HK-2 (cell line): Measurements from ENCODE around the gene TICRR.

Experiments used
- DNase-seq: peaks from one replicate; pipeline ENCODE4 v3.0.0-alpha.2; 2018; ENCODE audit not compliant: unreplicated experiment

Gene TICRR

GRCh38 chr15:89628806-89629715, 53.8 kb downstream of the TICRR start:
- no peak for DNase-seq

- DNase-seq: no peak
Measured at GRCh38 chr15:89629829-89630228, 54.6 kb downstream of the TICRR start.

GRCh38 chr15:89630260-89630659, 55.0 kb downstream of the TICRR start:
- no peak for DNase-seq

- no peak for DNase-seq
Measured at GRCh38 chr15:89630974-89631901, 56.0 kb downstream of the TICRR start.

GRCh38 chr15:89631902-89632264, 56.6 kb downstream of the TICRR start:
- no peak for DNase-seq

GRCh38 chr15:89632563-89633430, 57.5 kb downstream of the TICRR start:
- no peak for DNase-seq

GRCh38 chr15:89633585-89633984, 58.3 kb downstream of the TICRR start:
- DNase-seq: no peak

GRCh38 chr15:89640245-89640644, 65.0 kb downstream of the TICRR start:
- DNase-seq: no peak

GRCh38 chr15:89641053-89641452, 65.8 kb downstream of the TICRR start:
- DNase-seq: no peak

- no peak for DNase-seq
Measured at GRCh38 chr15:89642106-89642505, 66.8 kb downstream of the TICRR start.

- DNase-seq: no peak
Measured at GRCh38 chr15:89645680-89646079, 70.4 kb downstream of the TICRR start.

GRCh38 chr15:89646416-89647141, 71.3 kb downstream of the TICRR start:
- no peak for DNase-seq

- peak; percentile 73 for DNase-seq
Measured at GRCh38 chr15:89647191-89647851, 72.1 kb downstream of the TICRR start.

GRCh38 chr15:89648106-89649012, 73.1 kb downstream of the TICRR start:
- no peak for DNase-seq

GRCh38 chr15:89649013-89649625, 73.8 kb downstream of the TICRR start:
- no peak for DNase-seq

- DNase-seq: no peak
Measured at GRCh38 chr15:89649716-89650115, 74.4 kb downstream of the TICRR start.

- DNase-seq: no peak
Measured at GRCh38 chr15:89652131-89652530, 76.9 kb downstream of the TICRR start.

GRCh38 chr15:89652666-89653065, 77.4 kb downstream of the TICRR start:
- DNase-seq: no peak

GRCh38 chr15:89653578-89653977, 78.3 kb downstream of the TICRR start:
- DNase-seq: no peak
